AG09319 (cell line): Measurements from ENCODE around the gene MAPKAPK5.
A peak's percentile ranks its signal among the peaks of the same experiment; 100 is the strongest.
"Not testable (repeated sequence)": the region's sequence is repeated elsewhere in the genome, so short reads cannot be mapped to it uniquely, and the experiment has no call there.

ENCODE experiments used
- DNase-seq: peaks from one replicate; pipeline ENCODE4 v3.0.0-alpha.2; 2010; ENCODE audit warnings: low read depth; ENCODE audit errors: extremely low read depth
- TF ChIP-seq, protein P1 (sequence below): IDR thresholded peaks from 2 replicates; pipeline ENCODE4 v1.5.1; 2011; ENCODE audit warnings: low read depth, mild to moderate bottlenecking, inconsistent platforms, low read length, moderate library complexity

The MAPKAPK5 gene

DNA sequence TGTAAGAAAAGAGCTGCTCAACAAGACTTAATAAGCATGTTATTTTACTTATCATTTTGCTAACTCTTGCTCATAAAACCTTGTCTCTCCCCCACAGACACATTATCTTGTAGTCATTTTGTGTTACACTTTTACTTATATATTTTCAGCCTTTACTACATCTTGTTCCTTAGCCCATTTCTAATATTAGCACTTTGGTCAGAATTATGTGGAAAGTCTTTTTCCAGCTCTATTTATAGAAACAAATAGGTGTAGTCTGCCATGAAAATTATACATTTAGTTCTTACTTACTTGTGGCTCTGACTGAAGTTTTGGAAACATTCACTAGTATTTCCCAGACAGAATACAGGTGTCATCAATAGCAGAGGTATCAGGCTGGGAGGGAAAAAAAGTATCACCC lies 94.8 kb downstream of the MAPKAPK5 start:
- TF ChIP-seq, protein P1, sequence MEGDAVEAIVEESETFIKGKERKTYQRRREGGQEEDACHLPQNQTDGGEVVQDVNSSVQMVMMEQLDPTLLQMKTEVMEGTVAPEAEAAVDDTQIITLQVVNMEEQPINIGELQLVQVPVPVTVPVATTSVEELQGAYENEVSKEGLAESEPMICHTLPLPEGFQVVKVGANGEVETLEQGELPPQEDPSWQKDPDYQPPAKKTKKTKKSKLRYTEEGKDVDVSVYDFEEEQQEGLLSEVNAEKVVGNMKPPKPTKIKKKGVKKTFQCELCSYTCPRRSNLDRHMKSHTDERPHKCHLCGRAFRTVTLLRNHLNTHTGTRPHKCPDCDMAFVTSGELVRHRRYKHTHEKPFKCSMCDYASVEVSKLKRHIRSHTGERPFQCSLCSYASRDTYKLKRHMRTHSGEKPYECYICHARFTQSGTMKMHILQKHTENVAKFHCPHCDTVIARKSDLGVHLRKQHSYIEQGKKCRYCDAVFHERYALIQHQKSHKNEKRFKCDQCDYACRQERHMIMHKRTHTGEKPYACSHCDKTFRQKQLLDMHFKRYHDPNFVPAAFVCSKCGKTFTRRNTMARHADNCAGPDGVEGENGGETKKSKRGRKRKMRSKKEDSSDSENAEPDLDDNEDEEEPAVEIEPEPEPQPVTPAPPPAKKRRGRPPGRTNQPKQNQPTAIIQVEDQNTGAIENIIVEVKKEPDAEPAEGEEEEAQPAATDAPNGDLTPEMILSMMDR: no peak

DNA sequence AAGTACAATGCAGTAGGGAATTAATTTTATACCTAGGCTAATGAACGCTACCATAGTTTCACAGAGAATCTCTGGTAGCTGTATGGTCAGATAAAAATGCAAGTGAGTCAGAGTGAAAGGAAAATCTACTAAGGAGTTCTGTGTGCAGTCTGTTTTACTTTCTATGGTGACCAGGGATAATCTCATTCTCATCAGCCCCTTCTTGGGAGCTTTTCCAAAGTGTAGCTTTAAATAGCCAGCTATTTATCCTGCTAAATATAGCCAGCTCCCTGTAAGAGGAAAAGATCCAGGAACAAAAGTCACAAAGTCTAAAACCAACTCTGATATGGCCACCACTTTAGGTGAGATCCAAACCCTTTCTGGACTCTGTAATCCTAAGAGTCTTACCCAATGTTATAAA lies 95.4 kb downstream of the MAPKAPK5 start:
- TF ChIP-seq, protein P1: no peak
- no peak for DNase-seq

More for the DNA sequence above, 94.8 kb downstream of the MAPKAPK5 start:
- DNase-seq: no peak

DNA sequence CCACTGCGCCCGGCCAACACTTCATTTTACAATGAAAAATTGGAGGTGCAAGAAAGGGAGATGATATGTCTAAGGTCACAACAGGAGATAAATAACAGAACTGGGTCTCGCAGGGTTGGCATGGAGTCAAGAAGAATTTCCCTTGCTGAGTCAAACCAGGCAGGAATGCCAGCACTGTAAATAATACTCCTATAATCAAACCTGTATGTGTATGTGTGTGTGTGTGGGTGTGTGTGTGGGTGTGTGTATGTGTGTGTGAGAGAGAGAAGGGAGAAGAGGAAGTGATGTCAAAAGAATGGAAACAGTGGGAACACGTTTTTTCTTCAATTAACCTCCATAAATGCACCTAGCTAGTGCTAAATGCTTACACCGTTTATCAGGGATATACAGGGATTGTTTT lies 100.5 kb downstream of the MAPKAPK5 start:
- DNase-seq: peak; percentile 60
- TF ChIP-seq, protein P1: no peak

DNA sequence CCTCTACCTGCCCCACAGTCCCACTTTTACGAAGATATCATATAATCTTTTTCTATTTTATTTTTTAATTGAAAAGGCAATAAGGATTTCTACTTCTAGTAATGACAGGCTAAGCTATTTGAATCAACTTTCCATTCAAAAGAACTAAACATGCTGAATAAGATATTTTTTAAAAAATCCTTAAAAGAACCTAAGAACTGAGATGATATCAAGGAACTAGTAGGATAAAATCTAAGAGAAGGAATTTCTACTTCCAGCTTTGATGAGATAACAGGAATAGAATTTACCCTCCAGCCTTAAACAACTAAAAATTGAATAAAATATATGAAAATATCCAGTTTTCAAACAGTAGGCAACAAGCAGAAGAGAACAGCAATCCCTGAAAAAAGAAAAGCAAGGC lies 101.9 kb downstream of the MAPKAPK5 start:
- TF ChIP-seq, protein P1: no peak
- no peak for DNase-seq

DNA sequence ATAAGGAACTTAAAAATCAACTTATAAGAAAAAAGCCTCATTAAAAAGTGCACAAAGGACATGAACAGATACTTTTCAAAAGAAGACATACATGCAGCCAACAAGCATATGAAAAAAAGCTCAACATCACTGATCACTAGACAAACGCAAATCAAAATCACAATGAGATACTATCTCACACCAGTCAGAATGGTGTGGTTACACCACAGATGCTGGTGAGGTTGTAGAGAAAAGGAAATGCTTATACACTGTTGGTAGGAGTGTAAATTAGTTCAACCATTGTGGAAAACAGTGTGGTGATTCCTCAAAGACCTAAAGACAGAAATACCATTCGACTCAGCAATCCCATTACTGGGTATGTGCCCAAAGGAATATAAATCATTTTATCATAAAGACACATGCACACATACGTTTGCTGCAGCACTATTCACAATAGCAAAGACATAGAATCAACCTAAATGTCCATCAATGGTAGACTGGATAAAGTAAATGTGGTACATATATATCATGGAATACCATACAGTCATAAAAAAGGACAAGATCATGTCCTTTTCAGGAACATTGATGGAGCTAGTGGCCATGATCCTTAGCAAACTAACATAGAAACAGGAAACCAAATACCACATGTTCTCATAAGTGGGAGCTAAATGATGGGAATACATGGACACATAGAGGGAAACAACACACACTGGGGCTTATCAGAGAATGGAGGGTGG lies 109.1 kb downstream of the MAPKAPK5 start:
- DNase-seq: not testable (repeated sequence)
